ENCODE measurements around the gene ADAP2. TPM values are rescaled to one million over a fixed set of nuclear protein-coding genes. Genes with fewer than 3 reads are reported as not detected.

ADAP2 gene
- total and polyA plus RNA-seq, 10 of the 15 experiments (the other 5 are each of a cell fraction or from before 2014, with no cell fraction given) = 0.15 to 13.6 (median 6.8) TPM

DNA sequence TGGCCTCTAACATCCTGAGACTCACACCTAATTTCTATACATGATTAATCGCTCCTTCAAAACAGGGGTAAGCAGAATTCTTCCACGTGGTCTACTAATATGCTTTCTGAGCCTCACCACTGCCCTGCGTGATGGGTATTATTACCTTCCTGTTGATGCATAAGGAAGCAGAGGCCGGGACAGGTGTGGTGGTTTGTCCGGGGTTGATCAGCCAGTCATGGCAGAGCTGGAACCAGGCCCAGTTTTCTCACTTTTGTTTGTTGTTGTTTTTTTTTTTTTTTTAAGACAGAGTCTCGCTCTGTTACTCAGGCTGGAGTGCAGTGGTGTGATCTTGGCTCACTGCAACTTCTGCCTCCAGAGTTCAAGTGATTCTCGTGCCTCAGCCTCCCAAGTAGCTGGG lies 80.3 kb downstream of the ADAP2 start:
- FAIRE-seq (no peak), ATAC-seq (no peak), DNase-seq (ENCODE audit: low read depth, low spot score) (no peak)
- H3K9ac ChIP-seq (ENCODE audit: control insufficient read depth, insufficient read depth, low read length) = no peak overlapping the region
- H3K27me3 ChIP-seq (replicated peaks in 1 of 2; ENCODE audit: control insufficient read depth in 2 of 2, insufficient read depth in 2 of 2, low read length in 1 of 2) = no peaks in the 10 kb centered on the region
- intact Hi-C loops (cut with micrococcal nuclease; ENCODE audit: unreplicated experiment) (no loop called here), in situ Hi-C loops (cut with MboI) (no loop called here)
- H3K36me3 ChIP-seq (ENCODE audit: control insufficient read depth in 2 of 2, insufficient read depth in 2 of 2, low read length in 1 of 2) = peaks cover 0 to 15% of the 10 kb centered on the region in 2 experiments; a peak in 3 of 4 replicates
- ChIA-PET RAD21 (ENCODE audit: unreplicated experiment) (no interaction called here), POLR2A (interaction anchor here (0.6 kb wide), 1 partner anchor 117 kb away, joined by 5 read pairs; no protein-coding TSS in a partner anchor), CTCF (no interaction called here), SMC1A (ENCODE audit: uncharacterized antibody, unreplicated experiment) (interaction anchor here (1.7 kb wide), 1 partner anchor 14 kb away, joined by 4 read pairs; no protein-coding TSS in a partner anchor)
- no peak overlapping the region for H3K27ac ChIP-seq (ENCODE audit: control insufficient read depth, insufficient read depth)
- no peak overlapping the region for H2AFZ ChIP-seq (ENCODE audit: control insufficient read depth, low read depth, low read length)
- no peaks in the 10 kb centered on the region for H4K20me1 ChIP-seq (ENCODE audit: control insufficient read depth, insufficient read depth)
- BruUV-seq (replicated peaks) = no TSS peak
- WGBS (ENCODE audit: insufficient coverage, insufficient replicate concordance, low lambda C conversion rate, missing lambda C conversion rate) = 79% methylated on average over 7 of the region's 7 CpGs
- no peaks in the 10 kb centered on the region for H3K4me1 ChIP-seq (ENCODE audit: control insufficient read depth, insufficient read depth, low read length)
- H3K4me2 ChIP-seq (ENCODE audit: control insufficient read depth, insufficient read depth) = no peak overlapping the region
- no peak overlapping the region for H3K4me3 ChIP-seq
- no peaks in the 10 kb centered on the region for H3K9me3 ChIP-seq (replicated peaks; ENCODE audit: control insufficient read depth, insufficient read depth, low read length)
- H3K79me2 ChIP-seq (ENCODE audit: control insufficient read depth, insufficient read depth, low read length) = no peaks in the 10 kb centered on the region
- TF ChIP-seq MTA2 (IDR thresholded peaks at IDR 0.05; ENCODE audit: low read depth) (no peak), ZNF384 (IDR thresholded peaks at IDR 0.05; ENCODE audit: borderline replicate concordance, low read depth, low read length) (no peak), SIX5 (IDR thresholded peaks at IDR 0.05; ENCODE audit: low read depth, low read length, severe bottlenecking) (no peak), YY1 (IDR thresholded peaks at IDR 0.05; ENCODE audit: low read depth, low read length) (no peak), NFYB (IDR thresholded peaks at IDR 0.05; ENCODE audit: insufficient read depth, low read depth, low read length) (no peak), HDAC6 (IDR thresholded peaks at IDR 0.05; ENCODE audit: unreplicated experiment) (no peak), JUNB (IDR thresholded peaks at IDR 0.05) (no peak), POU2F2 (IDR thresholded peaks at IDR 0.05; ENCODE audit: borderline replicate concordance, low read depth, low read length) (no peak), TCF7 (IDR thresholded peaks at IDR 0.05; ENCODE audit: borderline replicate concordance) (no peak)
- TF ChIP-seq, protein P1, sequence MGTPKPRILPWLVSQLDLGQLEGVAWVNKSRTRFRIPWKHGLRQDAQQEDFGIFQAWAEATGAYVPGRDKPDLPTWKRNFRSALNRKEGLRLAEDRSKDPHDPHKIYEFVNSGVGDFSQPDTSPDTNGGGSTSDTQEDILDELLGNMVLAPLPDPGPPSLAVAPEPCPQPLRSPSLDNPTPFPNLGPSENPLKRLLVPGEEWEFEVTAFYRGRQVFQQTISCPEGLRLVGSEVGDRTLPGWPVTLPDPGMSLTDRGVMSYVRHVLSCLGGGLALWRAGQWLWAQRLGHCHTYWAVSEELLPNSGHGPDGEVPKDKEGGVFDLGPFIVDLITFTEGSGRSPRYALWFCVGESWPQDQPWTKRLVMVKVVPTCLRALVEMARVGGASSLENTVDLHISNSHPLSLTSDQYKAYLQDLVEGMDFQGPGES (IDR thresholded peaks at IDR 0.05) = no peak
- TF ChIP-seq, protein P2, sequence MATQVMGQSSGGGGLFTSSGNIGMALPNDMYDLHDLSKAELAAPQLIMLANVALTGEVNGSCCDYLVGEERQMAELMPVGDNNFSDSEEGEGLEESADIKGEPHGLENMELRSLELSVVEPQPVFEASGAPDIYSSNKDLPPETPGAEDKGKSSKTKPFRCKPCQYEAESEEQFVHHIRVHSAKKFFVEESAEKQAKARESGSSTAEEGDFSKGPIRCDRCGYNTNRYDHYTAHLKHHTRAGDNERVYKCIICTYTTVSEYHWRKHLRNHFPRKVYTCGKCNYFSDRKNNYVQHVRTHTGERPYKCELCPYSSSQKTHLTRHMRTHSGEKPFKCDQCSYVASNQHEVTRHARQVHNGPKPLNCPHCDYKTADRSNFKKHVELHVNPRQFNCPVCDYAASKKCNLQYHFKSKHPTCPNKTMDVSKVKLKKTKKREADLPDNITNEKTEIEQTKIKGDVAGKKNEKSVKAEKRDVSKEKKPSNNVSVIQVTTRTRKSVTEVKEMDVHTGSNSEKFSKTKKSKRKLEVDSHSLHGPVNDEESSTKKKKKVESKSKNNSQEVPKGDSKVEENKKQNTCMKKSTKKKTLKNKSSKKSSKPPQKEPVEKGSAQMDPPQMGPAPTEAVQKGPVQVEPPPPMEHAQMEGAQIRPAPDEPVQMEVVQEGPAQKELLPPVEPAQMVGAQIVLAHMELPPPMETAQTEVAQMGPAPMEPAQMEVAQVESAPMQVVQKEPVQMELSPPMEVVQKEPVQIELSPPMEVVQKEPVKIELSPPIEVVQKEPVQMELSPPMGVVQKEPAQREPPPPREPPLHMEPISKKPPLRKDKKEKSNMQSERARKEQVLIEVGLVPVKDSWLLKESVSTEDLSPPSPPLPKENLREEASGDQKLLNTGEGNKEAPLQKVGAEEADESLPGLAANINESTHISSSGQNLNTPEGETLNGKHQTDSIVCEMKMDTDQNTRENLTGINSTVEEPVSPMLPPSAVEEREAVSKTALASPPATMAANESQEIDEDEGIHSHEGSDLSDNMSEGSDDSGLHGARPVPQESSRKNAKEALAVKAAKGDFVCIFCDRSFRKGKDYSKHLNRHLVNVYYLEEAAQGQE (IDR thresholded peaks at IDR 0.05; ENCODE audit: low read depth, low read length) = no peak
- TF ChIP-seq, protein P3, sequence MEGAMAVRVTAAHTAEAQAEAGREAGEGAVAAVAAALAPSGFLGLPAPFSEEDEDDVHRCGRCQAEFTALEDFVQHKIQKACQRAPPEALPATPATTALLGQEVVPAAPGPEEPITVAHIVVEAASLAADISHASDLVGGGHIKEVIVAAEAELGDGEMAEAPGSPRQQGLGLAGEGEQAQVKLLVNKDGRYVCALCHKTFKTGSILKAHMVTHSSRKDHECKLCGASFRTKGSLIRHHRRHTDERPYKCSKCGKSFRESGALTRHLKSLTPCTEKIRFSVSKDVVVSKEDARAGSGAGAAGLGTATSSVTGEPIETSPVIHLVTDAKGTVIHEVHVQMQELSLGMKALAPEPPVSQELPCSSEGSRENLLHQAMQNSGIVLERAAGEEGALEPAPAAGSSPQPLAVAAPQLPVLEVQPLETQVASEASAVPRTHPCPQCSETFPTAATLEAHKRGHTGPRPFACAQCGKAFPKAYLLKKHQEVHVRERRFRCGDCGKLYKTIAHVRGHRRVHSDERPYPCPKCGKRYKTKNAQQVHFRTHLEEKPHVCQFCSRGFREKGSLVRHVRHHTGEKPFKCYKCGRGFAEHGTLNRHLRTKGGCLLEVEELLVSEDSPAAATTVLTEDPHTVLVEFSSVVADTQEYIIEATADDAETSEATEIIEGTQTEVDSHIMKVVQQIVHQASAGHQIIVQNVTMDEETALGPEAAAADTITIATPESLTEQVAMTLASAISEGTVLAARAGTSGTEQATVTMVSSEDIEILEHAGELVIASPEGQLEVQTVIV (IDR thresholded peaks at IDR 0.05; ENCODE audit: borderline replicate concordance, partially characterized antibody) = no peak
- TF ChIP-seq, protein P4, sequence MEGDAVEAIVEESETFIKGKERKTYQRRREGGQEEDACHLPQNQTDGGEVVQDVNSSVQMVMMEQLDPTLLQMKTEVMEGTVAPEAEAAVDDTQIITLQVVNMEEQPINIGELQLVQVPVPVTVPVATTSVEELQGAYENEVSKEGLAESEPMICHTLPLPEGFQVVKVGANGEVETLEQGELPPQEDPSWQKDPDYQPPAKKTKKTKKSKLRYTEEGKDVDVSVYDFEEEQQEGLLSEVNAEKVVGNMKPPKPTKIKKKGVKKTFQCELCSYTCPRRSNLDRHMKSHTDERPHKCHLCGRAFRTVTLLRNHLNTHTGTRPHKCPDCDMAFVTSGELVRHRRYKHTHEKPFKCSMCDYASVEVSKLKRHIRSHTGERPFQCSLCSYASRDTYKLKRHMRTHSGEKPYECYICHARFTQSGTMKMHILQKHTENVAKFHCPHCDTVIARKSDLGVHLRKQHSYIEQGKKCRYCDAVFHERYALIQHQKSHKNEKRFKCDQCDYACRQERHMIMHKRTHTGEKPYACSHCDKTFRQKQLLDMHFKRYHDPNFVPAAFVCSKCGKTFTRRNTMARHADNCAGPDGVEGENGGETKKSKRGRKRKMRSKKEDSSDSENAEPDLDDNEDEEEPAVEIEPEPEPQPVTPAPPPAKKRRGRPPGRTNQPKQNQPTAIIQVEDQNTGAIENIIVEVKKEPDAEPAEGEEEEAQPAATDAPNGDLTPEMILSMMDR (IDR thresholded peaks at IDR 0.05 in 2 of 3, conservative IDR thresholded peaks at IDR 0.05 in 1 of 3; ENCODE audit: control insufficient read depth in 2 of 3, extremely low read depth in 1 of 3, insufficient read depth in 1 of 3, low read depth in 3 of 3, low read length in 3 of 3) = no peak
- TF ChIP-seq, protein P5, sequence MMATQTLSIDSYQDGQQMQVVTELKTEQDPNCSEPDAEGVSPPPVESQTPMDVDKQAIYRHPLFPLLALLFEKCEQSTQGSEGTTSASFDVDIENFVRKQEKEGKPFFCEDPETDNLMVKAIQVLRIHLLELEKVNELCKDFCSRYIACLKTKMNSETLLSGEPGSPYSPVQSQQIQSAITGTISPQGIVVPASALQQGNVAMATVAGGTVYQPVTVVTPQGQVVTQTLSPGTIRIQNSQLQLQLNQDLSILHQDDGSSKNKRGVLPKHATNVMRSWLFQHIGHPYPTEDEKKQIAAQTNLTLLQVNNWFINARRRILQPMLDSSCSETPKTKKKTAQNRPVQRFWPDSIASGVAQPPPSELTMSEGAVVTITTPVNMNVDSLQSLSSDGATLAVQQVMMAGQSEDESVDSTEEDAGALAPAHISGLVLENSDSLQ (IDR thresholded peaks at IDR 0.05) = no peak

Data from GM12878 (cell line).